HG02798 (cell line): ENCODE measurements around the gene OXER1.

Experiments used
- ATAC-seq: cut with Tn5 transposase; IDR thresholded peaks from one replicate; pipeline ENCODE4 v1.9.1; 2021; ENCODE audit warnings: mild to moderate bottlenecking; ENCODE audit not compliant: unreplicated experiment, poor library complexity

OXER1 gene

GRCh38 chr2:42794271-42795046, 30.5 kb upstream of the OXER1 start:
- ATAC-seq: no peak

GRCh38 chr2:42793334-42794270, 29.7 kb upstream of the OXER1 start:
- ATAC-seq: no peak

GRCh38 chr2:42792583-42793333, 28.8 kb upstream of the OXER1 start, which contains the start of gene HAAO:
HAAO (minus strand) TSS chr2:42792583; CDS start chr2:42792536, 47 bp downstream.
- ATAC-seq: peak; percentile 31

GRCh38 chr2:42792087-42792582, 28.2 kb upstream of the OXER1 start:
- ATAC-seq: peak; percentile 27

GRCh38 chr2:42791606-42792005, 27.7 kb upstream of the OXER1 start:
- ATAC-seq: no peak

GRCh38 chr2:42789751-42790150, 25.8 kb upstream of the OXER1 start:
- no peak for ATAC-seq

- ATAC-seq: no peak
These were observed 24.9 kb upstream of the OXER1 start for GRCh38 chr2:42788882-42789281.

- no peak for ATAC-seq
These were observed 24.5 kb upstream of the OXER1 start for GRCh38 chr2:42788478-42788793.

- no peak for ATAC-seq
These were observed 24.0 kb upstream of the OXER1 start for GRCh38 chr2:42787788-42788477.

- no peak for ATAC-seq
These were observed 23.5 kb upstream of the OXER1 start for GRCh38 chr2:42787424-42787787.

GRCh38 chr2:42786561-42787345, 22.8 kb upstream of the OXER1 start:
- ATAC-seq: no peak

- no peak for ATAC-seq
These were observed 20.4 kb upstream of the OXER1 start for GRCh38 chr2:42784204-42784880.

- no peak for ATAC-seq
These were observed 19.6 kb upstream of the OXER1 start for GRCh38 chr2:42783511-42783910.

GRCh38 chr2:42781181-42781580, 17.2 kb upstream of the OXER1 start:
- no peak for ATAC-seq

- ATAC-seq: no peak
These were observed 14.2 kb upstream of the OXER1 start for GRCh38 chr2:42777883-42778805.

- no peak for ATAC-seq
These were observed 11.9 kb upstream of the OXER1 start for GRCh38 chr2:42775810-42776209.

- peak; percentile 48 for ATAC-seq
These were observed 11.3 kb upstream of the OXER1 start for GRCh38 chr2:42775186-42775585.
